Fibroblast of pulmonary artery (primary cell): ENCODE data around the gene SBF1.
A peak's percentile ranks its signal among the peaks of the same experiment; 100 is the strongest.

Experiments used
- DNase-seq: peaks from one replicate; pipeline ENCODE4 v3.0.0-alpha.2; 2010; ENCODE audit warnings: low read depth
- H3K4me3 ChIP-seq: replicated peaks from 2 replicates; pipeline ENCODE4 v1.5.1; 2011; ENCODE audit warnings: low read depth, mild to moderate bottlenecking, control low read depth, low read length, moderate library complexity
- TF ChIP-seq, protein P1 (sequence below): IDR thresholded peaks from 2 replicates; pipeline ENCODE4 v1.5.1; 2011; ENCODE audit warnings: mild to moderate bottlenecking, control low read depth, low read length, inconsistent platforms; ENCODE audit errors: missing control alignments

Gene SBF1

DNA sequence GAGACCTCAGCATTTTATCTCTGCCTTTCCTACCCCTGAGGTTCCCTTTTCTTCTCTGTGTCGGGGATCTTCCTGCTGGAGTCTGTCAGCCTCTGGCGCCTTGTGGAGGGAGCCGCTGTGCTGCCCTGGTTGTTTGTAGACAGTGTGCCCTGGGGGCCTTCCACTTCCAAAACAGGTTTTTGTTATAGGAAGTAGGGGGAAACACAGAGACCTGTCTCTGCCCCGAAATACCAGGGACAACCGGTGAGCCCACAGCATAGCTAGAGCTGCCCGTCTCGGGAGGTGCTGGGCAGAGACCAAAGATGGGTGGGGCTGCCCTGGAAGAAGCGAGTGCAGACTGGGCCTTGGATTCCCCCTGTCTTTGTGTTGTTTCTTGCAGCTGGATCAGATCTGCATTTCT is 41.2 kb upstream of the SBF1 start:
- DNase-seq, result no peak
- TF ChIP-seq, protein P1, sequence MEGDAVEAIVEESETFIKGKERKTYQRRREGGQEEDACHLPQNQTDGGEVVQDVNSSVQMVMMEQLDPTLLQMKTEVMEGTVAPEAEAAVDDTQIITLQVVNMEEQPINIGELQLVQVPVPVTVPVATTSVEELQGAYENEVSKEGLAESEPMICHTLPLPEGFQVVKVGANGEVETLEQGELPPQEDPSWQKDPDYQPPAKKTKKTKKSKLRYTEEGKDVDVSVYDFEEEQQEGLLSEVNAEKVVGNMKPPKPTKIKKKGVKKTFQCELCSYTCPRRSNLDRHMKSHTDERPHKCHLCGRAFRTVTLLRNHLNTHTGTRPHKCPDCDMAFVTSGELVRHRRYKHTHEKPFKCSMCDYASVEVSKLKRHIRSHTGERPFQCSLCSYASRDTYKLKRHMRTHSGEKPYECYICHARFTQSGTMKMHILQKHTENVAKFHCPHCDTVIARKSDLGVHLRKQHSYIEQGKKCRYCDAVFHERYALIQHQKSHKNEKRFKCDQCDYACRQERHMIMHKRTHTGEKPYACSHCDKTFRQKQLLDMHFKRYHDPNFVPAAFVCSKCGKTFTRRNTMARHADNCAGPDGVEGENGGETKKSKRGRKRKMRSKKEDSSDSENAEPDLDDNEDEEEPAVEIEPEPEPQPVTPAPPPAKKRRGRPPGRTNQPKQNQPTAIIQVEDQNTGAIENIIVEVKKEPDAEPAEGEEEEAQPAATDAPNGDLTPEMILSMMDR, result no peak
- H3K4me3 ChIP-seq, result no peak overlapping the region

DNA sequence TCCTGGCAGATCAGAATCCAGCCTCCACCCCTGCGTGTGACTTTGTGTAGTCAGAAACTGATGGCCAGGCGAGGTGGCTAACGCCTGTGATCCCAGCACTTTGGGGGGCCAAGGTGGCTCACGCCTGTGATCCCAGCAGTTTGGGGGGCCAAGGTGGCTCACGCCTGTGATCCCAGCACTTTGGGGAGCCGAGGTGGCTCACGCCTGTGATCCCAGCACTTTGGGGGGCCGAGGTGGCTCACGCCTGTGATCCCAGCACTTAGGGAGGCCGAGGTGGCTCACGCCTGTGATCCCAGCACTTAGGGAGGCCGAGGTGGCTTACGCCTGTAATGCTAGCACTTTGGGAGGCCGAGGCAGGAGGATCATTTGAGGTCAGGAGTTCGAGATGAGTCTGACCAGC is 38.3 kb upstream of the SBF1 start:
- H3K4me3 ChIP-seq, result no peak overlapping the region
- TF ChIP-seq, protein P1, result no peak
- no peak for DNase-seq

DNA sequence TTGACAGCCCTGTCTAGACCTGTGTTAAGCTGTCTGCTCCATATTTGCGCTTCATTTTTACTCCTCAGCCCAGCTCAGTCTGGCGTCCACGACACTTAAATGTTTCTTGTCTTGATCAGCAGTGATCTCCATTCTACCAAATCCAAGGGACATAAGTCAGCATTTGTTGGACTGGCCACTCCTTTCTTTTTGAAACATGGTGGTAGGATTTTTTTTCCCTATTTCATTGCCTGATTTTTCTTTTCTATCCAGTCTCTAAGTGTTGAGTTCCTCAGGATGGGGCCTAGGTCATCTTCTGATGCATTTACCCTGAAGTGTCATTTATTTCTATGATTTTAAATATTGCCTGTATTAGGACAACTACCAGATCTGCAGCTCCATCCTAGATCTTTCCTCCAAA is 34.1 kb upstream of the SBF1 start:
- H3K4me3 ChIP-seq, result peak overlapping the region; percentile 75
- no peak for DNase-seq
- TF ChIP-seq, protein P1, result no peak

DNA sequence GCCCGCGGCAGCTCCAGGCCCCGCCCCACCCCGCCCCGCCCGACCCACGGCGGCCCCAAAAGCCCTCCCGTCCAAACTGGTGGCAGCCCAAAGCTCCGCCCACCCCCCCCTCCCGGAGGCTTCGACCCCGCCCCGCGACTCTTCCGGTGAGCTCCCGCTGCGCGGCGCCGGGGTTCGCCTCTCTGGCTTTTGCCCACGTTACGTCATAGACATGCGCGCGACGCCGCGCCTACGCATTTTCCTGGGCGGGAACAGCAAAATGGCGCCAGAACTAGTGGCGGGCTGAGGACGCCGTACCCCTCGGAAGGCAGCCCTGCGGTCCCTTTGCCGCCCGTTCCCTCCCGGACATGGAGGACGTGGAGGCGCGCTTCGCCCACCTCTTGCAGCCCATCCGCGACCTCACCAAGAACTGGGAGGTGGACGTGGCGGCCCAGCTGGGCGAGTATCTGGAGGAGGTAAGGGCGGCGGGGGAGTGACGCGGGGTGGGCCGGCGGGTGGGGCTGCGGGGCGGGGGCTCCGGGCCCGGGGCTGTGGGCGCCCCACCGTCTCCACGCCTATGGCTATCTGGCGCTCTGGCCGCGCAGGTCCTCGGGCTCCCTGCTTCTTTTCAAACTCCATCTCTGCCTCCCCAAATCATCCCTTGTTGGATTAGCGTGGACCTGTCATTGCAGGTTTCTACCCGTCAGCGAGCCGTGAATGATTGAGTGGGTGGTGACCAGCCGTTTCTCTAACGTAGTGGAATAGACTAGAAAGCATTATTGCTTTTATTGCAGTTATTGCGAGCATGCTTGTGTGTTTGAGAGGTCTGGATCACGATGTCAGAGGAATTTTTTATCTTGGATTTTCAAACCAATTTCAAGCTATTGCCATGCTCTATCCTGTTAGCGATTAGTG is 33.4 kb upstream of the SBF1 start, which contains the start of gene NCAPH2:
Gene NCAPH2 (plus strand): TSS at position 234 of the 894 bp plus-strand sequence. CDS start 114 bp downstream, at position 348.
- peak within 1 kb of the TSS; percentile 96 for H3K4me3 ChIP-seq
- TF ChIP-seq, protein P1, result no peak
- peak; percentile 98 for DNase-seq

DNA sequence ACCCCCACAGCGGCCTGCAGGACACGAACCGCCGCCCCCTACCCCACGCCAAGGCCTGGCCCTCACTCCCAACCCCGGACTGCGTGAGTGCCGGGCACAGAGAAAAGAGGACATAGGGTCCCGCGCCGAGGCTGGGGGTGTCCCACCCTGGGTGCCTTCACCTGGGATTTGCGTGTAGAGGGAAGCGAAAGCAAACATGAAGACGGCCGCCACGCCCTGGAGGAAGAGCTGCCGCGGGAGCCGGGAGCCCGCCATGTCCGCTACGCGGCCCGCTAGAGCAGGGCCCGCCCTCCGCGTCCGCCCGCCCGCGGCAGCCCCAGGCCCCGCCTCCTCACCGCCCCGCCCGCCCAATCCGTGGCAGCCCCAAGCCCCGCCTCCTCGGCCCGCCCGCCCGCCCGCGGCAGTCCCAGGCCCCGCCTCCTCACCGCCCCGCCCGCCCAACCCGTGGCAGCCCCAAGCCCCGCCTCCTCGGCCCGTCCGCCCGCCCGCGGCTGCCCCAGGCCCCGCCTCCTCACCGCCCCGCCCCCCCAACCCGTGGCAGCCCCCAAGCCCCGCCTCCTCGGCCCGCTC is 32.7 kb upstream of the SBF1 start, which contains the start of gene LMF2:
Gene LMF2 (minus strand): TSS at position 282 of the 570 bp plus-strand sequence. CDS start 27 bp downstream, at position 255.
- peak within 1 kb of the TSS; percentile 96 for H3K4me3 ChIP-seq
- TF ChIP-seq, protein P1, result no peak
- DNase-seq, result no peak

DNA sequence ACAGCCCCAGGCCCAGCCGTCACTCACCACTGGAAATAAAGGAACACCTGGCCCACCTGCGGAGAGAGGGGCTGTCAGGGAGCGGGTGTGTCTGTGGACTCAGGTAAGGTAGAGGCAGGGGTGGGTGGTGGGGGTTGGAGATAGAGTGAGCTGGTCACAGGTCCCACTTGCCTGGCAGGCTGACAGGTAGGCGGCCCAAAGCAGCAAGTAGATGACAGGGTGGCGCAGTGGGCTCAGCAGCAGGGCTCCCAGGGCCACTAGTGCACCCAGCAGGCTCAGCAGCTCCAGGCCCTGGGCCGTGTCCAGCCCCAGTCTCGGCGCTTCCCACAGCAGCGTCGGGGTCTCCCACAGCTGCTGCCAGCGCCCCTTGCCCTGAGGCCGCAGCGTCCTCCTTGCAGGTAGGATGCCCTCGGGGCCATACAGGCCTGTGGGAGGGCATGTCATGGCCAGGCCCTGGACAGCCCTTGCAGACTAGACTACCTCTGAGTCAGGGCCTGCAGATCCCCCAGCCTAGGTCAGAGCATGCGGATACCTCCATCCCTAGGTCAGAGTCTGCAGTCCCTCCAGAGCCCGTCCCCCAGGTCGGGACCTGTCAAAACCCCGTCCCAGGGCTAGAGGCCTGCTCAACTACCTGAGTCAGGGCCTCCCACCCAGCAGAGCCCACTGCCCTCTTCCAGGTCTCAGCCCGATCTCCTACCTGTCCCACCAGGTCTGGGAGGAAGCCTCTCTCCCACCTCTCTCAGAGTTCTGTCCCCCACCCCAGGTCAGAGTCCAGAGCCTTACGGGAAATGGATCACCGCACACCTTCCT is 32.0 kb upstream of the SBF1 start:
- TF ChIP-seq, protein P1, result no peak
- DNase-seq, result no peak
- peak overlapping the region; percentile 96 for H3K4me3 ChIP-seq
